Heart right ventricle (tissue), 16 donors: ENCODE data around the gene STEAP1B. TPM values are rescaled to one million over a fixed set of nuclear protein-coding genes. Genes with fewer than 3 reads are reported as not detected.

Experiments used
- ATAC-seq, 8 donors: fragments of 200-7000 bp; cut with Tn5 transposase; one replicate each; pipeline ENCODE4 v1.9.1; 2020; ENCODE audit warnings: mild to moderate bottlenecking in 8 of 8, moderate library complexity in 8 of 8, moderate number of reproducible peaks in 1 of 8
- DNase-seq, 2 donors: peaks; one replicate each; pipeline ENCODE4 v3.0.0-alpha.2; 2020
- H3K27ac ChIP-seq, 10 donors: fragments of 200-600 bp; sonication (generic) in 2 of 10; one replicate each; pipeline versions ENCODE4 v1.5.0 to v1.8.0; 2020 to 2022; ENCODE audit warnings: mild to moderate bottlenecking in 3 of 10
- H3K27me3 ChIP-seq, 7 donors: fragments of 200-600 bp; one replicate each; pipeline ENCODE4 v1.8.0; 2021 to 2022; ENCODE audit warnings: mild to moderate bottlenecking in 2 of 7
- H3K36me3 ChIP-seq, 9 donors: fragments of 200-600 bp; sonication (generic) in 1 of 9; one replicate each; pipeline versions ENCODE4 v1.5.0 to v1.8.0; 2020 to 2022; ENCODE audit warnings: mild to moderate bottlenecking in 2 of 9
- H3K4me1 ChIP-seq, 9 donors: fragments of 200-600 bp; sonication (generic) in 1 of 9; one replicate each; pipeline versions ENCODE4 v1.5.0 to v1.8.0; 2020 to 2022; ENCODE audit warnings: mild to moderate bottlenecking in 4 of 9
- H3K4me3 ChIP-seq, 10 donors: fragments of 200-600 bp; sonication (generic) in 2 of 10; one replicate each; pipeline versions ENCODE4 v1.5.0 to v1.8.0; 2020 to 2022; ENCODE audit warnings: mild to moderate bottlenecking in 7 of 10, moderate library complexity in 2 of 10
- H3K9me3 ChIP-seq, 11 donors: fragments of 200-600 bp in 10 of 11; sonication (generic) in 2 of 11; one replicate each; pipeline versions ENCODE4 v1.5.0 to v1.8.0; 2013 to 2022; ENCODE audit warnings: mild to moderate bottlenecking in 2 of 11, control low read depth in 1 of 11, moderate library complexity in 1 of 11
- CTCF ChIP-seq, 9 donors: fragments of 200-600 bp; sonication (generic) in 2 of 9; IDR thresholded peaks; one replicate each; pipeline versions ENCODE4 v1.5.0 to v1.8.0; 2021 to 2022; ENCODE audit warnings: antibody characterized with exemption in 9 of 9, mild to moderate bottlenecking in 5 of 9, moderate library complexity in 1 of 9
- WGBS, 2 donors: extraction: QIAGEN DNeasy Blood & Tissue Kit; methylation state at CpG; one replicate each; pipeline ENCODE4 v1.1.7; 2013; ENCODE audit warnings: inconsistent platforms in 1 of 2; 5-methylcytosine and 5-hydroxymethylcytosine counted together
- intact Hi-C, 10 donors: fragments of 100-400 bp; cut with DNase I; formaldehyde crosslinking; loops; one replicate each; pipeline versions ENCODE4 v1.11.1 to v1.14.2; 2022
- polyA plus RNA-seq, 2 donors: library from polyadenylated mRNA; stranded (reverse); fragments of 200-250 nt; gene quantifications; one replicate each; pipeline ENCODE4 v1.2.3, GENCODE V29; 2013
- total RNA-seq, 10 donors: library from RNA; stranded (reverse); fragmentation: NEBNext Ultra II Directional in 3 of 10; extraction: Animal tissue kit (Norgen Biotek cat#: 25700) in 3 of 10; gene quantifications; one replicate each; pipeline versions ENCODE4 v1.2.1 to v1.2.4, GENCODE V29; 2021 to 2023
- donor health status: Arrhythmogenic right ventricular cardiomyopathy.
- donor health status: ischemic (EF 13 %, LVEDD 7.1; RV severe dilation, severe dysfunction).
- donor health status: healthy with polysubstance abuse.
- donor health status: DM: no; HTN: yes; CAD: no.
- donor health status: DM: no; HTN: no; CAD: no.
- donor health status: ischemic (EF 25% LVEDD 6.9; RV normal size, moderate dysfunction).
- donor health status: ischemic (EF 25% LVEDD 5.7; RV mildly dilated, moderate dysfunction).
- donor health status: healthy.
- donor health status: DM: yes; HTN: yes; CAD: no.
- donor health status: Ischemic cardiomyopathy.
- donor health status: ischemic (EF 35%, LVEDD 5.7; RV mildly dilated, moderate dysfunction).
- donor health status: nonischemic (EF 11% LVEDD 7.7; RV severe dilation, severe dysfunction).
- donor health status: DM: yes; HTN: yes; CAD: no.
- donor health status: PGD.
- donor health status: ischemic (EF 29% LVEDD 5.4; RV normal size, mild dysfunction).
- donor health status: nonischemic (EF 23%, LVEDD 6.1; RV moderate dilation, normal function).

The STEAP1B gene
- total and polyA plus RNA-seq, 12 donors, result 0.15 to 0.76 (median 0.40) TPM; not detected in 2

GRCh38 chr7:22402250-22402649, 97.7 kb downstream of the STEAP1B start:
- Histone ChIP-seq H3K4me3 (no peak overlapping the region), H3K27me3 (no peaks in the 10 kb centered on the region), H3K4me1 (no peaks in the 10 kb centered on the region), H3K9me3 (no peaks in the 10 kb centered on the region), H3K36me3 (no peaks in the 10 kb centered on the region), H3K27ac (no peak overlapping the region)
- ATAC-seq, result no peak
- intact Hi-C loops, result no loop called here
- 84 to 85% methylated on average over 2 of the region's 2 CpGs for WGBS, 2 donors
- TF ChIP-seq CTCF (IDR thresholded peaks at IDR 0.05), result no peak
- DNase-seq, result no peak

GRCh38 chr7:22400936-22401553, 98.9 kb downstream of the STEAP1B start:
- 92% methylated on average over 3 of the region's 3 CpGs for WGBS, 2 donors
- Histone ChIP-seq H3K36me3 (no peaks in the 10 kb centered on the region), H3K4me1 (no peaks in the 10 kb centered on the region), H3K27me3 (no peaks in the 10 kb centered on the region), H3K4me3 (no peak overlapping the region), H3K9me3 (no peaks in the 10 kb centered on the region), H3K27ac (no peak overlapping the region)
- DNase-seq (no peak), ATAC-seq (no peak)
- no peak for TF ChIP-seq CTCF (IDR thresholded peaks at IDR 0.05)
- intact Hi-C loops, result no loop called here

GRCh38 chr7:22400150-22400814, 99.7 kb downstream of the STEAP1B start:
- intact Hi-C loops, result no loop called here
- Histone ChIP-seq H3K36me3 (no peaks in the 10 kb centered on the region), H3K9me3 (no peaks in the 10 kb centered on the region), H3K27ac (no peak overlapping the region), H3K4me1 (no peaks in the 10 kb centered on the region), H3K27me3 (no peaks in the 10 kb centered on the region), H3K4me3 (no peak overlapping the region)
- DNase-seq (no peak), ATAC-seq (no peak)
- no peak for TF ChIP-seq CTCF (IDR thresholded peaks at IDR 0.05)
- 77 to 85% methylated on average over 10 of the region's 10 CpGs for WGBS, 2 donors

- DNase-seq, result no peak
- Histone ChIP-seq H3K36me3 (no peaks in the 10 kb centered on the region), H3K27ac (no peak overlapping the region), H3K4me1 (no peaks in the 10 kb centered on the region), H3K27me3 (no peaks in the 10 kb centered on the region), H3K9me3 (no peaks in the 10 kb centered on the region), H3K4me3 (no peak overlapping the region)
- intact Hi-C loops, result no loop called here
- ATAC-seq, result no peak
- no peak for TF ChIP-seq CTCF (IDR thresholded peaks at IDR 0.05)
- WGBS, 2 donors, result 77 to 78% methylated on average over 2 of the region's 2 CpGs
Observed at GRCh38 chr7:22399546-22399945, 100.4 kb downstream of the STEAP1B start.
